GM18520 (cell line): ENCODE results near the gene FHAD1.

Experiments used
- ATAC-seq: cut with Tn5 transposase; IDR thresholded peaks from one replicate; pipeline ENCODE4 v1.9.1; 2021; ENCODE audit not compliant: unreplicated experiment

The FHAD1 gene

GRCh38 chr1:15218287-15219279, 28.4 kb upstream of the FHAD1 start:
- ATAC-seq, result no peak

- no peak for ATAC-seq
Observed at GRCh38 chr1:15219280-15220023, 27.6 kb upstream of the FHAD1 start.

- ATAC-seq, result no peak
Observed at GRCh38 chr1:15220024-15220392, 27.0 kb upstream of the FHAD1 start.

GRCh38 chr1:15220825-15221431, 26.1 kb upstream of the FHAD1 start:
- no peak for ATAC-seq

- ATAC-seq, result no peak
Observed at GRCh38 chr1:15222653-15223303, 24.2 kb upstream of the FHAD1 start.

GRCh38 chr1:15224259-15224869, 22.7 kb upstream of the FHAD1 start:
- no peak for ATAC-seq

GRCh38 chr1:15224974-15225373, 22.0 kb upstream of the FHAD1 start:
- ATAC-seq, result no peak

- no peak for ATAC-seq
Observed at GRCh38 chr1:15225461-15225860, 21.6 kb upstream of the FHAD1 start.

- ATAC-seq, result no peak
Observed at GRCh38 chr1:15226388-15227255, 20.4 kb upstream of the FHAD1 start.

GRCh38 chr1:15229707-15230131, 17.3 kb upstream of the FHAD1 start:
- no peak for ATAC-seq

GRCh38 chr1:15231714-15232201, 15.3 kb upstream of the FHAD1 start:
- peak; percentile 95 for ATAC-seq

- ATAC-seq, result no peak
Observed at GRCh38 chr1:15233689-15234088, 13.3 kb upstream of the FHAD1 start.

GRCh38 chr1:15236321-15236721, 10.7 kb upstream of the FHAD1 start:
- no peak for ATAC-seq

- no peak for ATAC-seq
Observed at GRCh38 chr1:15236746-15237145, 10.3 kb upstream of the FHAD1 start.

GRCh38 chr1:15238789-15239188, 8.2 kb upstream of the FHAD1 start:
- no peak for ATAC-seq

GRCh38 chr1:15242766-15243165, 4.3 kb upstream of the FHAD1 start:
- ATAC-seq, result no peak

GRCh38 chr1:15243275-15244043, 3.6 kb upstream of the FHAD1 start:
- no peak for ATAC-seq

- no peak for ATAC-seq
Observed at GRCh38 chr1:15244813-15245212, 2.2 kb upstream of the FHAD1 start.
